Neural cell (in vitro differentiated cells): ENCODE results near the gene SETX. TPM values are rescaled to one million over a fixed set of nuclear protein-coding genes. Genes with fewer than 3 reads are reported as not detected.

Source experiments
- H2AFZ ChIP-seq: fragments of 200-600, 300-800 bp; sonication (generic), shearing (Covaris generic); 2 replicates; pipeline ENCODE4 v1.6.0; 2014; ENCODE audit warnings: low read depth, mild to moderate bottlenecking, antibody characterized with exemption, low read length, moderate library complexity
- H3F3A ChIP-seq: fragments of 200-600 bp; shearing (Covaris generic); 2 replicates; pipeline ENCODE4 v1.6.1; 2016; ENCODE audit warnings: mild to moderate bottlenecking, moderate library complexity, mixed read lengths, antibody characterized with exemption, low read length; ENCODE audit not compliant: insufficient read depth, poor library complexity, severe bottlenecking
- H3K27ac ChIP-seq: fragments of 200-600, 300-800 bp; sonication (generic), shearing (Covaris generic); 2 replicates; pipeline ENCODE4 v1.5.1; 2014; ENCODE audit warnings: mild to moderate bottlenecking, low read length, moderate library complexity
- H3K27me3 ChIP-seq: fragments of 300-800, 200-600 bp; sonication (generic), shearing (Covaris generic); 2 replicates; pipeline ENCODE4 v1.6.0; 2014; ENCODE audit warnings: mild to moderate bottlenecking, low read depth, low read length, moderate library complexity; ENCODE audit not compliant: insufficient read depth
- H3K36me3 ChIP-seq: fragments of 300-800, 200-600 bp; sonication (generic), shearing (Covaris generic); 2 replicates; pipeline ENCODE4 v1.5.1; 2014; ENCODE audit warnings: mild to moderate bottlenecking, antibody characterized with exemption, low read length, moderate library complexity; ENCODE audit not compliant: insufficient read depth
- H3K4me2 ChIP-seq: fragments of 300-800, 200-600 bp; sonication (generic), shearing (Covaris generic); 2 replicates; pipeline ENCODE4 v1.6.0; 2014; ENCODE audit warnings: mild to moderate bottlenecking, low read length
- H3K4me3 ChIP-seq: fragments of 300-800, 200-600 bp; sonication (generic), shearing (Covaris generic); 2 replicates; pipeline ENCODE4 v1.5.1; 2014; ENCODE audit warnings: mild to moderate bottlenecking, low read length, moderate library complexity
- H3K79me2 ChIP-seq: fragments of 200-600 bp; shearing (Covaris generic); replicated peaks from 2 replicates; pipeline ENCODE4 v1.6.0; 2014; ENCODE audit warnings: mild to moderate bottlenecking, low read length, moderate library complexity; ENCODE audit not compliant: insufficient read depth
- H3K9ac ChIP-seq: fragments of 300-800, 200-600 bp; sonication (generic), shearing (Covaris generic); 2 replicates; pipeline ENCODE4 v1.6.1; 2016; ENCODE audit warnings: mild to moderate bottlenecking, low read length, mixed read lengths
- H3K9me2 ChIP-seq: fragments of 200-600 bp; shearing (Covaris generic); 2 replicates; pipeline ENCODE4 v1.6.1; 2016; ENCODE audit warnings: mild to moderate bottlenecking, low read length, mixed read lengths; ENCODE audit not compliant: insufficient read depth
- H3K9me3 ChIP-seq: fragments of 200-600, 300-800 bp; sonication (generic), shearing (Covaris generic); 2 replicates; pipeline ENCODE4 v1.6.1; 2016; ENCODE audit warnings: mild to moderate bottlenecking, mixed run types, low read length, moderate library complexity, mixed read lengths
- H4K20me1 ChIP-seq: fragments of 200-600 bp; shearing (Covaris generic); 2 replicates; pipeline ENCODE4 v1.6.1; 2016; ENCODE audit warnings: mild to moderate bottlenecking, mixed run types; ENCODE audit not compliant: insufficient read depth
- CTCF ChIP-seq: fragments of 450-650 bp; IDR thresholded peaks from 2 replicates; pipeline ENCODE4 v1.5.1; 2014; ENCODE audit warnings: antibody characterized with exemption, mild to moderate bottlenecking, moderate library complexity; ENCODE audit not compliant: poor library complexity, severe bottlenecking
- EP300 ChIP-seq: fragments of 450-650 bp; conservative IDR thresholded peaks from 2 replicates; pipeline ENCODE4 v1.6.1; 2014; ENCODE audit warnings: antibody characterized with exemption, mild to moderate bottlenecking, moderate library complexity; ENCODE audit not compliant: poor library complexity, severe bottlenecking
- EZH2 ChIP-seq: fragments of 200-600, 300-800 bp; shearing (Covaris generic), sonication (generic); IDR thresholded peaks from 2 replicates; pipeline ENCODE4 v1.6.1; 2014; ENCODE audit warnings: antibody characterized with exemption, low read length, borderline replicate concordance, mild to moderate bottlenecking; ENCODE audit not compliant: insufficient read depth, poor library complexity, severe bottlenecking
- MXI1 ChIP-seq: fragments of 450-650 bp; conservative IDR thresholded peaks from 2 replicates; pipeline ENCODE4 v1.6.1; 2014; ENCODE audit warnings: antibody characterized with exemption, mild to moderate bottlenecking; ENCODE audit not compliant: poor library complexity, severe bottlenecking
- POLR2AphosphoS5 ChIP-seq: IDR thresholded peaks from 2 replicates; pipeline ENCODE4 v1.6.1; 2012
- RAD21 ChIP-seq: fragments of 450-650 bp; conservative IDR thresholded peaks from 2 replicates; pipeline ENCODE4 v1.6.1; 2014; ENCODE audit warnings: antibody characterized with exemption, mild to moderate bottlenecking, moderate library complexity
- SMC3 ChIP-seq: fragments of 450-650 bp; conservative IDR thresholded peaks from 2 replicates; pipeline ENCODE4 v1.6.1; 2014; ENCODE audit warnings: antibody characterized with exemption, mild to moderate bottlenecking, moderate library complexity; ENCODE audit not compliant: poor library complexity
- TAF1 ChIP-seq: IDR thresholded peaks from 2 replicates; pipeline ENCODE4 v1.6.1; 2012; ENCODE audit warnings: low read depth
- polyA plus RNA-seq: library from polyadenylated mRNA; depleted of rRNA; stranded (reverse); fragments of >200 nt; gene quantifications from 2 replicates; pipeline ENCODE4 v1.2.3, GENCODE V29; 2014
- TF ChIP-seq, protein P1 (sequence below): IDR thresholded peaks from 2 replicates; pipeline ENCODE4 v1.6.1; 2012; ENCODE audit warnings: borderline replicate concordance

Gene SETX
- polyA plus RNA-seq, 1 donor from 2014 or later: 32.0 TPM

DNA sequence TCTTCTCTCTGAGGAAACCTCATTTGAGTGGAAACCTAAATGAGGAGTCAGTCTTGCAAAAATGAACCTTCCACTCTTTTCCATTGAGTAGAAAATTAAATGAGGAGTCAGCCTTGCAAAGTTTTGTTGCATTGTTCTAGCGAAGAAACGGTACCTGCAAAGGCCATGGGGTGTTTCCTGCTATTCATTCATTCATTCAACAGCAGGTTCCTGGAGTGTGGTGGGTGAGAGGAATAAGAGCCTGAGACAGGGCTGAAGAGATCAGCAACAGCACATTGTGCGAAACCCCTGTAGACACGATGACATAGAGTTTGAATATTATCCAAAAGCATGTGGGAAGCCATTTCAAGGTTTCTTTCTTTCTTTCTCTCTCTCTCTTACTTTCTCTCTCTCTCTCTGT is 14.6 kb upstream of the SETX start:
- H3K36me3 ChIP-seq: no peaks in the 10 kb centered on the region
- H3K27me3 ChIP-seq: no peaks in the 10 kb centered on the region
- no peak overlapping the region for H3K4me2 ChIP-seq
- no peaks in the 10 kb centered on the region for H3K9me2 ChIP-seq
- no peaks in the 10 kb centered on the region for H3K9me3 ChIP-seq
- no peaks in the 10 kb centered on the region for H3F3A ChIP-seq
- no peak overlapping the region for H3K9ac ChIP-seq
- TF ChIP-seq, protein P1, sequence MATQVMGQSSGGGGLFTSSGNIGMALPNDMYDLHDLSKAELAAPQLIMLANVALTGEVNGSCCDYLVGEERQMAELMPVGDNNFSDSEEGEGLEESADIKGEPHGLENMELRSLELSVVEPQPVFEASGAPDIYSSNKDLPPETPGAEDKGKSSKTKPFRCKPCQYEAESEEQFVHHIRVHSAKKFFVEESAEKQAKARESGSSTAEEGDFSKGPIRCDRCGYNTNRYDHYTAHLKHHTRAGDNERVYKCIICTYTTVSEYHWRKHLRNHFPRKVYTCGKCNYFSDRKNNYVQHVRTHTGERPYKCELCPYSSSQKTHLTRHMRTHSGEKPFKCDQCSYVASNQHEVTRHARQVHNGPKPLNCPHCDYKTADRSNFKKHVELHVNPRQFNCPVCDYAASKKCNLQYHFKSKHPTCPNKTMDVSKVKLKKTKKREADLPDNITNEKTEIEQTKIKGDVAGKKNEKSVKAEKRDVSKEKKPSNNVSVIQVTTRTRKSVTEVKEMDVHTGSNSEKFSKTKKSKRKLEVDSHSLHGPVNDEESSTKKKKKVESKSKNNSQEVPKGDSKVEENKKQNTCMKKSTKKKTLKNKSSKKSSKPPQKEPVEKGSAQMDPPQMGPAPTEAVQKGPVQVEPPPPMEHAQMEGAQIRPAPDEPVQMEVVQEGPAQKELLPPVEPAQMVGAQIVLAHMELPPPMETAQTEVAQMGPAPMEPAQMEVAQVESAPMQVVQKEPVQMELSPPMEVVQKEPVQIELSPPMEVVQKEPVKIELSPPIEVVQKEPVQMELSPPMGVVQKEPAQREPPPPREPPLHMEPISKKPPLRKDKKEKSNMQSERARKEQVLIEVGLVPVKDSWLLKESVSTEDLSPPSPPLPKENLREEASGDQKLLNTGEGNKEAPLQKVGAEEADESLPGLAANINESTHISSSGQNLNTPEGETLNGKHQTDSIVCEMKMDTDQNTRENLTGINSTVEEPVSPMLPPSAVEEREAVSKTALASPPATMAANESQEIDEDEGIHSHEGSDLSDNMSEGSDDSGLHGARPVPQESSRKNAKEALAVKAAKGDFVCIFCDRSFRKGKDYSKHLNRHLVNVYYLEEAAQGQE: no peak
- TF ChIP-seq POLR2AphosphoS5: no peak
- no peak for TF ChIP-seq CTCF
- no peak for TF ChIP-seq SMC3
- no peak for TF ChIP-seq RAD21
- no peak for TF ChIP-seq EP300
- TF ChIP-seq TAF1: no peak
- H3K4me3 ChIP-seq: no peak overlapping the region
- H3K27ac ChIP-seq: no peak overlapping the region
- no peaks in the 10 kb centered on the region for H4K20me1 ChIP-seq
- H3K79me2 ChIP-seq: no peaks in the 10 kb centered on the region
- no peak overlapping the region for H2AFZ ChIP-seq

- Histone ChIP-seq H3K4me3 (no peak overlapping the region), H3K9me3 (no peaks in the 10 kb centered on the region), H3F3A (no peaks in the 10 kb centered on the region), H3K36me3 (no peaks in the 10 kb centered on the region), H3K9ac (no peak overlapping the region), H3K27ac (no peak overlapping the region), H3K9me2 (no peaks in the 10 kb centered on the region), H3K79me2 (no peaks in the 10 kb centered on the region), H4K20me1 (no peaks in the 10 kb centered on the region), H3K4me2 (no peak overlapping the region), H2AFZ (no peak overlapping the region), H3K27me3 (no peaks in the 10 kb centered on the region)
- TF ChIP-seq, protein P1: no peak
- TF ChIP-seq EZH2 (no peak), CTCF (no peak), TAF1 (no peak), EP300 (no peak), RAD21 (no peak), SMC3 (no peak), MXI1 (no peak)
These were observed 13.0 kb upstream of the SETX start for GRCh38 chr9:132367613-132368313.
